Gastroesophageal sphincter (tissue), 3 donors: Measurements from ENCODE around the gene ISG15.

Experiments
- EP300 ChIP-seq: sonication (generic); formaldehyde crosslinking; IDR thresholded peaks from one replicate; pipeline ENCODE4 v1.6.1; 2017; ENCODE audit warnings: antibody characterized with exemption, mild to moderate bottlenecking
- POLR2A ChIP-seq, 2 donors: fragments of 450-650 bp; IDR thresholded peaks; one replicate each; pipeline ENCODE4 v1.6.1; 2017; ENCODE audit warnings: antibody characterized with exemption in 2 of 2, mild to moderate bottlenecking in 2 of 2, moderate library complexity in 1 of 2
- POLR2AphosphoS5 ChIP-seq: sonication (generic); formaldehyde crosslinking; IDR thresholded peaks from one replicate; pipeline ENCODE4 v1.6.1; 2017; ENCODE audit warnings: antibody characterized with exemption
- TF ChIP-seq, protein P1 (sequence below), 4 experiments: fragments of 200-600 bp in 2 of 4; fragments of 450-650 bp in 2 of 4; sonication (generic) in 1 of 4; IDR thresholded peaks; one replicate each; pipeline ENCODE4 v1.5.1; 2017 to 2019; ENCODE audit warnings: antibody characterized with exemption in 4 of 4, mild to moderate bottlenecking in 2 of 4, moderate library complexity in 2 of 4

- TF ChIP-seq, protein P1, sequence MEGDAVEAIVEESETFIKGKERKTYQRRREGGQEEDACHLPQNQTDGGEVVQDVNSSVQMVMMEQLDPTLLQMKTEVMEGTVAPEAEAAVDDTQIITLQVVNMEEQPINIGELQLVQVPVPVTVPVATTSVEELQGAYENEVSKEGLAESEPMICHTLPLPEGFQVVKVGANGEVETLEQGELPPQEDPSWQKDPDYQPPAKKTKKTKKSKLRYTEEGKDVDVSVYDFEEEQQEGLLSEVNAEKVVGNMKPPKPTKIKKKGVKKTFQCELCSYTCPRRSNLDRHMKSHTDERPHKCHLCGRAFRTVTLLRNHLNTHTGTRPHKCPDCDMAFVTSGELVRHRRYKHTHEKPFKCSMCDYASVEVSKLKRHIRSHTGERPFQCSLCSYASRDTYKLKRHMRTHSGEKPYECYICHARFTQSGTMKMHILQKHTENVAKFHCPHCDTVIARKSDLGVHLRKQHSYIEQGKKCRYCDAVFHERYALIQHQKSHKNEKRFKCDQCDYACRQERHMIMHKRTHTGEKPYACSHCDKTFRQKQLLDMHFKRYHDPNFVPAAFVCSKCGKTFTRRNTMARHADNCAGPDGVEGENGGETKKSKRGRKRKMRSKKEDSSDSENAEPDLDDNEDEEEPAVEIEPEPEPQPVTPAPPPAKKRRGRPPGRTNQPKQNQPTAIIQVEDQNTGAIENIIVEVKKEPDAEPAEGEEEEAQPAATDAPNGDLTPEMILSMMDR (IDR thresholded peaks at IDR 0.05), result no peak
- TF ChIP-seq POLR2AphosphoS5 (no peak), POLR2A (IDR thresholded peaks at IDR 0.05) (no peak), EP300 (no peak)
These were observed 47.1 kb upstream of the ISG15 start, which contains the start of gene PLEKHN1 for GRCh38 chr1:966135-966703.
